GM18520 (cell line): ENCODE results near the gene SWSAP1.
A peak's percentile ranks its signal among the peaks of the same experiment; 100 is the strongest.
"Not testable (repeated sequence)": the region's sequence is repeated elsewhere in the genome, so short reads cannot be mapped to it uniquely, and the experiment has no call there.

Experiments
- ATAC-seq: cut with Tn5 transposase; IDR thresholded peaks from one replicate; pipeline ENCODE4 v1.9.1; 2021; ENCODE audit not compliant: unreplicated experiment

The SWSAP1 gene

GRCh38 chr19:11374433-11375142 lies at the start of gene SWSAP1:
Gene SWSAP1, plus strand, starts transcription at chr19:11374666. Its CDS starts 15 bp downstream, at chr19:11374681.
- ATAC-seq, result peak; percentile 90

GRCh38 chr19:11324748-11325389 lies 49.6 kb upstream of the SWSAP1 start:
- no peak for ATAC-seq

- no peak for ATAC-seq
These were observed 48.9 kb upstream of the SWSAP1 start for GRCh38 chr19:11325544-11325943.

- ATAC-seq, result no peak
These were observed 44.3 kb upstream of the SWSAP1 start for GRCh38 chr19:11330127-11330526.

- ATAC-seq, result no peak
These were observed 43.0 kb upstream of the SWSAP1 start for GRCh38 chr19:11331502-11331901.

GRCh38 chr19:11332822-11333221 lies 41.6 kb upstream of the SWSAP1 start:
- no peak for ATAC-seq

- not testable (repeated sequence) for ATAC-seq
These were observed 40.6 kb upstream of the SWSAP1 start for GRCh38 chr19:11333838-11334237.

- ATAC-seq, result no peak
These were observed 38.9 kb upstream of the SWSAP1 start for GRCh38 chr19:11335449-11336146.

GRCh38 chr19:11337080-11337479 lies 37.4 kb upstream of the SWSAP1 start:
- ATAC-seq, result no peak

- ATAC-seq, result no peak
These were observed 36.3 kb upstream of the SWSAP1 start for GRCh38 chr19:11338121-11338520.

- ATAC-seq, result no peak
These were observed 35.8 kb upstream of the SWSAP1 start for GRCh38 chr19:11338569-11339253.

- no peak for ATAC-seq
These were observed 35.0 kb upstream of the SWSAP1 start, which contains the start of gene RAB3D for GRCh38 chr19:11339254-11340098. Gene RAB3D, minus strand, starts transcription at chr19:11339657. Its CDS starts 2,258 bp downstream, at chr19:11337399.

GRCh38 chr19:11340099-11340467 lies 34.4 kb upstream of the SWSAP1 start:
- ATAC-seq, result not testable (repeated sequence)

- ATAC-seq, result no peak
These were observed 32.0 kb upstream of the SWSAP1 start for GRCh38 chr19:11342429-11342828.

GRCh38 chr19:11345122-11345803 lies 29.2 kb upstream of the SWSAP1 start:
- no peak for ATAC-seq

GRCh38 chr19:11346104-11346940 lies 28.1 kb upstream of the SWSAP1 start, which contains the start of the genes CCDC159 and TMEM205:
Gene CCDC159, plus strand, starts transcription at chr19:11346519. Its CDS starts 88 bp downstream, at chr19:11346607.
Gene TMEM205, minus strand, starts transcription at chr19:11346268. Its CDS starts 649 bp downstream, at chr19:11345619.
- peak; percentile 88 for ATAC-seq

GRCh38 chr19:11347546-11348039 lies 26.9 kb upstream of the SWSAP1 start:
- no peak for ATAC-seq

- ATAC-seq, result no peak
These were observed 25.3 kb upstream of the SWSAP1 start for GRCh38 chr19:11349171-11349570.
